ENCODE results near the gene NKX2-1. TPM values are rescaled to one million over a fixed set of nuclear protein-coding genes. Genes with fewer than 3 reads are reported as not detected.
A peak's percentile ranks its signal among the peaks of the same experiment; 100 is the strongest.
"Not testable (repeated sequence)": the region's sequence is repeated elsewhere in the genome, so short reads cannot be mapped to it uniquely, and the experiment has no call there.

The NKX2-1 gene
- total and polyA plus RNA-seq, 4 donors, result 53.4 to 236 (median 170) TPM

DNA sequence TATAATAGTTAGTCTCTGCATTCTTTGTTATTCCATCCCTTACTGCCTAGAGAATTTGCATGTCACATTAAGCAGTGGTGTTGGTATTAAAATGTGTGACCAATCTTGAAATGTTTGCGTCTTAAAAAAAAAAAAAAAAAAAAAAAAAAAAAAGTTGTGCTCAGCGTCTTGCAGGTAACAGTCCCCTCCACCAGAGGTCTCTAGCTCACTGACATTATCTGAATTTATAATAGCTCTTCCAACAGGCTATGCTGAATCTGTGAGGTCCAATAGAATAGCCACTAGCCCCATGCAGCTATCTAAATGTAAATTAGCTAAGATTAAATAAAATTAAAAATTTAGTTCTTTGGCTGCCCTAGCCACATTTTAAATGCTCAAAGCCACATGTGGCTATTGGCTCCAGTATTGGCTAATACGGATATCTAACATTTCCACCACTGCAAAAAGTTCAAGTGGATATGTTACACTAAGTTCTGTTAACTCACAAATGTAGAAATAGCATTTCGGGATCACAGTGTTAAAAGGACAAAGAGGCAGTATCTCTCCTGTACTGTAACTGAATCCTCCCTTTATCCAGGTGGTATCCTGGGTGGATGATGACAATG, 33.7 kb upstream of the NKX2-1 start:
- TF ChIP-seq CTCF (IDR thresholded peaks at IDR 0.05; ENCODE audit: control extremely low read depth, extremely low read depth), result peak; percentile 14
- no peak overlapping the region for H3K27ac ChIP-seq (ENCODE audit: low read depth in 1 of 2, low read length in 1 of 2)
- peaks cover 0 to 3% (median 0%) of the 10 kb centered on the region in 5 donors for H3K4me1 ChIP-seq (ENCODE audit: control insufficient read depth in 5 of 5, insufficient read depth in 5 of 5, low read length in 5 of 5)
- no peaks in the 10 kb centered on the region for H3K27me3 ChIP-seq (ENCODE audit: control insufficient read depth in 3 of 3, insufficient read depth in 3 of 3, low read length in 2 of 3)
- ATAC-seq (ENCODE audit: insufficient read depth, low FRiP score) (peak; percentile 67), DNase-seq (peak; percentile 21 to 67 (median 58))
- 42% methylated on average over 4 of the region's 4 CpGs for WGBS, 2 donors
- H3K36me3 ChIP-seq (ENCODE audit: control insufficient read depth in 4 of 4, insufficient read depth in 4 of 4, low read length in 4 of 4), result no peaks in the 10 kb centered on the region
- H3K4me3 ChIP-seq, result no peak overlapping the region
- no peak overlapping the region for H3K9ac ChIP-seq (ENCODE audit: insufficient read depth in 1 of 2, low read length in 2 of 2)
- no peaks in the 10 kb centered on the region for H3K9me3 ChIP-seq (ENCODE audit: control insufficient read depth in 4 of 4, insufficient read depth in 3 of 4, low read length in 3 of 4)

DNA sequence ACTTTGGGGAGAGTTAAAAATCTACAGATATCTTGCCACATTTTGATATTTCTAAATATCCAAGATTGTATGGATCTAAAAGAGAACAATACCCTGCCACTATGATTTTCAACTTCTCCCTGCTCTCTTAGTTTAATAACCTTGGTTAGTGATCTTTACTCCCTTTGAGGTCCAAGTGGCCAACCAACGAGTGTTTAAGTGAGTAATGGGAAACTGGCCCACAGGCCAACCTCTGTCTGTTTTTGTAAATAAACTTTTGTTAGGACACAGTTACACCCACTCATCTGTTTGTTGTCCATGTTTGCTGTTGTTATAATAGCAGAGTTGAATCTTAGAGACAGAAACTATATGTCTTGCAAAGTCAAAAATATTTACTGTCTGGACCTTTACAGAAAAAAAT, 30.9 kb upstream of the NKX2-1 start:
- no peak overlapping the region for H3K9ac ChIP-seq (ENCODE audit: insufficient read depth in 1 of 2, low read length in 2 of 2)
- no peaks in the 10 kb centered on the region for H3K4me1 ChIP-seq (ENCODE audit: control insufficient read depth in 5 of 5, insufficient read depth in 5 of 5, low read length in 5 of 5)
- no peak for TF ChIP-seq CTCF (IDR thresholded peaks at IDR 0.05; ENCODE audit: control extremely low read depth, extremely low read depth)
- no peak for ATAC-seq (ENCODE audit: insufficient read depth, low FRiP score)
- no peaks in the 10 kb centered on the region for H3K9me3 ChIP-seq (ENCODE audit: control insufficient read depth in 4 of 4, insufficient read depth in 3 of 4, low read length in 3 of 4)
- H3K27ac ChIP-seq (ENCODE audit: low read depth in 1 of 2, low read length in 1 of 2), result no peak overlapping the region
- H3K36me3 ChIP-seq (ENCODE audit: control insufficient read depth in 4 of 4, insufficient read depth in 4 of 4, low read length in 4 of 4), result no peaks in the 10 kb centered on the region
- no peaks in the 10 kb centered on the region for H3K27me3 ChIP-seq (ENCODE audit: control insufficient read depth in 3 of 3, insufficient read depth in 3 of 3, low read length in 2 of 3)
- no peak overlapping the region for H3K4me3 ChIP-seq
- DNase-seq, result no peak
- WGBS, 2 donors, result 30 to 36% methylated on average over 1 of the region's 1 CpG

GRCh38 chr14:36544280-36544679, 24.2 kb upstream of the NKX2-1 start:
- not testable (repeated sequence) for ATAC-seq (ENCODE audit: insufficient read depth, low FRiP score); H3K9me3 ChIP-seq (ENCODE audit: control insufficient read depth in 4 of 4, insufficient read depth in 3 of 4, low read length in 3 of 4); H3K36me3 ChIP-seq (ENCODE audit: control insufficient read depth in 4 of 4, insufficient read depth in 4 of 4, low read length in 4 of 4); H3K4me3 ChIP-seq; H3K27me3 ChIP-seq (ENCODE audit: control insufficient read depth in 3 of 3, insufficient read depth in 3 of 3, low read length in 2 of 3); H3K9ac ChIP-seq (ENCODE audit: insufficient read depth in 1 of 2, low read length in 2 of 2); H3K27ac ChIP-seq (ENCODE audit: low read depth in 1 of 2, low read length in 1 of 2); H3K4me1 ChIP-seq (ENCODE audit: control insufficient read depth in 5 of 5, insufficient read depth in 5 of 5, low read length in 5 of 5); DNase-seq
- WGBS, 2 donors, result 95 to 97% methylated on average over 16 of the region's 16 CpGs

GRCh38 chr14:36538051-36538450, 18.0 kb upstream of the NKX2-1 start:
- Histone ChIP-seq H3K9ac (ENCODE audit: insufficient read depth in 1 of 2, low read length in 2 of 2) (no peak overlapping the region), H3K36me3 (ENCODE audit: control insufficient read depth in 4 of 4, insufficient read depth in 4 of 4, low read length in 4 of 4) (no peaks in the 10 kb centered on the region), H3K27ac (ENCODE audit: low read depth in 1 of 2, low read length in 1 of 2) (no peak overlapping the region), H3K27me3 (ENCODE audit: control insufficient read depth in 3 of 3, insufficient read depth in 3 of 3, low read length in 2 of 3) (peaks cover 0 to 2% (median 0%) of the 10 kb centered on the region in 3 donors), H3K4me1 (ENCODE audit: control insufficient read depth in 5 of 5, insufficient read depth in 5 of 5, low read length in 5 of 5) (no peaks in the 10 kb centered on the region), H3K9me3 (ENCODE audit: control insufficient read depth in 4 of 4, insufficient read depth in 3 of 4, low read length in 3 of 4) (peaks cover 0 to 14% (median 0%) of the 10 kb centered on the region in 4 donors), H3K4me3 (no peak overlapping the region)
- WGBS, 2 donors, result 57 to 76% methylated on average over 1 of the region's 1 CpG
- TF ChIP-seq CTCF (IDR thresholded peaks at IDR 0.05; ENCODE audit: control extremely low read depth, extremely low read depth), result no peak
- ATAC-seq (ENCODE audit: insufficient read depth, low FRiP score) (no peak), DNase-seq (no peak)

Data from lung (tissue), 12 donors.